ENCODE results near the gene TCAIM. TPM values are rescaled to one million over a fixed set of nuclear protein-coding genes. Genes with fewer than 3 reads are reported as not detected.

Gene TCAIM
- total and polyA plus RNA-seq, 2 experiments from 2014 or later = 10.3 to 26.0 TPM

DNA sequence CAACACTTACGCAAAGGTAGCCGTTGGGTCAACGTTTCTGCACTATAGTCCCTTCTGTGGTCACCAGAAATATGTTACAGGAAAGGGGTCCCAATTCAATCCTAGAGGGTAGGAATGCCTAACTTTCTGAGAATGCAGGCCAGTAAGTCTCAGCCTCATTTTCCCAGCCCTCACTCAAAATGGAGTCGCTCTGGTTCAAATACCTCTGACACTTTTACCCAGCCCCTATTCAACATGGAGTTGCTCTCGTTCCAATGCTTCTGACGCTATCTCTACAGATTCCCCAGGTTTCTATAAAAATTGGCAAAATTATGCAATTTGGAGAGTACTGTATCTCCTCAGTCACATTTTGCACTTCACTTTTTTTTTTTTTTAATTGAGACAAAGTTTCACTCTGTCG, 99.2 kb downstream of the TCAIM start (continued):
- TF ChIP-seq, protein P1, sequence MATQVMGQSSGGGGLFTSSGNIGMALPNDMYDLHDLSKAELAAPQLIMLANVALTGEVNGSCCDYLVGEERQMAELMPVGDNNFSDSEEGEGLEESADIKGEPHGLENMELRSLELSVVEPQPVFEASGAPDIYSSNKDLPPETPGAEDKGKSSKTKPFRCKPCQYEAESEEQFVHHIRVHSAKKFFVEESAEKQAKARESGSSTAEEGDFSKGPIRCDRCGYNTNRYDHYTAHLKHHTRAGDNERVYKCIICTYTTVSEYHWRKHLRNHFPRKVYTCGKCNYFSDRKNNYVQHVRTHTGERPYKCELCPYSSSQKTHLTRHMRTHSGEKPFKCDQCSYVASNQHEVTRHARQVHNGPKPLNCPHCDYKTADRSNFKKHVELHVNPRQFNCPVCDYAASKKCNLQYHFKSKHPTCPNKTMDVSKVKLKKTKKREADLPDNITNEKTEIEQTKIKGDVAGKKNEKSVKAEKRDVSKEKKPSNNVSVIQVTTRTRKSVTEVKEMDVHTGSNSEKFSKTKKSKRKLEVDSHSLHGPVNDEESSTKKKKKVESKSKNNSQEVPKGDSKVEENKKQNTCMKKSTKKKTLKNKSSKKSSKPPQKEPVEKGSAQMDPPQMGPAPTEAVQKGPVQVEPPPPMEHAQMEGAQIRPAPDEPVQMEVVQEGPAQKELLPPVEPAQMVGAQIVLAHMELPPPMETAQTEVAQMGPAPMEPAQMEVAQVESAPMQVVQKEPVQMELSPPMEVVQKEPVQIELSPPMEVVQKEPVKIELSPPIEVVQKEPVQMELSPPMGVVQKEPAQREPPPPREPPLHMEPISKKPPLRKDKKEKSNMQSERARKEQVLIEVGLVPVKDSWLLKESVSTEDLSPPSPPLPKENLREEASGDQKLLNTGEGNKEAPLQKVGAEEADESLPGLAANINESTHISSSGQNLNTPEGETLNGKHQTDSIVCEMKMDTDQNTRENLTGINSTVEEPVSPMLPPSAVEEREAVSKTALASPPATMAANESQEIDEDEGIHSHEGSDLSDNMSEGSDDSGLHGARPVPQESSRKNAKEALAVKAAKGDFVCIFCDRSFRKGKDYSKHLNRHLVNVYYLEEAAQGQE (IDR thresholded peaks at IDR 0.05; ENCODE audit: unreplicated experiment) = no peak
- TF ChIP-seq STAT1 (IDR thresholded peaks at IDR 0.05; ENCODE audit: unreplicated experiment) = no peak
- TF ChIP-seq ZNF114 (CRISPR knock-in tag; IDR thresholded peaks at IDR 0.05) = no peak
- TF ChIP-seq, protein P2, sequence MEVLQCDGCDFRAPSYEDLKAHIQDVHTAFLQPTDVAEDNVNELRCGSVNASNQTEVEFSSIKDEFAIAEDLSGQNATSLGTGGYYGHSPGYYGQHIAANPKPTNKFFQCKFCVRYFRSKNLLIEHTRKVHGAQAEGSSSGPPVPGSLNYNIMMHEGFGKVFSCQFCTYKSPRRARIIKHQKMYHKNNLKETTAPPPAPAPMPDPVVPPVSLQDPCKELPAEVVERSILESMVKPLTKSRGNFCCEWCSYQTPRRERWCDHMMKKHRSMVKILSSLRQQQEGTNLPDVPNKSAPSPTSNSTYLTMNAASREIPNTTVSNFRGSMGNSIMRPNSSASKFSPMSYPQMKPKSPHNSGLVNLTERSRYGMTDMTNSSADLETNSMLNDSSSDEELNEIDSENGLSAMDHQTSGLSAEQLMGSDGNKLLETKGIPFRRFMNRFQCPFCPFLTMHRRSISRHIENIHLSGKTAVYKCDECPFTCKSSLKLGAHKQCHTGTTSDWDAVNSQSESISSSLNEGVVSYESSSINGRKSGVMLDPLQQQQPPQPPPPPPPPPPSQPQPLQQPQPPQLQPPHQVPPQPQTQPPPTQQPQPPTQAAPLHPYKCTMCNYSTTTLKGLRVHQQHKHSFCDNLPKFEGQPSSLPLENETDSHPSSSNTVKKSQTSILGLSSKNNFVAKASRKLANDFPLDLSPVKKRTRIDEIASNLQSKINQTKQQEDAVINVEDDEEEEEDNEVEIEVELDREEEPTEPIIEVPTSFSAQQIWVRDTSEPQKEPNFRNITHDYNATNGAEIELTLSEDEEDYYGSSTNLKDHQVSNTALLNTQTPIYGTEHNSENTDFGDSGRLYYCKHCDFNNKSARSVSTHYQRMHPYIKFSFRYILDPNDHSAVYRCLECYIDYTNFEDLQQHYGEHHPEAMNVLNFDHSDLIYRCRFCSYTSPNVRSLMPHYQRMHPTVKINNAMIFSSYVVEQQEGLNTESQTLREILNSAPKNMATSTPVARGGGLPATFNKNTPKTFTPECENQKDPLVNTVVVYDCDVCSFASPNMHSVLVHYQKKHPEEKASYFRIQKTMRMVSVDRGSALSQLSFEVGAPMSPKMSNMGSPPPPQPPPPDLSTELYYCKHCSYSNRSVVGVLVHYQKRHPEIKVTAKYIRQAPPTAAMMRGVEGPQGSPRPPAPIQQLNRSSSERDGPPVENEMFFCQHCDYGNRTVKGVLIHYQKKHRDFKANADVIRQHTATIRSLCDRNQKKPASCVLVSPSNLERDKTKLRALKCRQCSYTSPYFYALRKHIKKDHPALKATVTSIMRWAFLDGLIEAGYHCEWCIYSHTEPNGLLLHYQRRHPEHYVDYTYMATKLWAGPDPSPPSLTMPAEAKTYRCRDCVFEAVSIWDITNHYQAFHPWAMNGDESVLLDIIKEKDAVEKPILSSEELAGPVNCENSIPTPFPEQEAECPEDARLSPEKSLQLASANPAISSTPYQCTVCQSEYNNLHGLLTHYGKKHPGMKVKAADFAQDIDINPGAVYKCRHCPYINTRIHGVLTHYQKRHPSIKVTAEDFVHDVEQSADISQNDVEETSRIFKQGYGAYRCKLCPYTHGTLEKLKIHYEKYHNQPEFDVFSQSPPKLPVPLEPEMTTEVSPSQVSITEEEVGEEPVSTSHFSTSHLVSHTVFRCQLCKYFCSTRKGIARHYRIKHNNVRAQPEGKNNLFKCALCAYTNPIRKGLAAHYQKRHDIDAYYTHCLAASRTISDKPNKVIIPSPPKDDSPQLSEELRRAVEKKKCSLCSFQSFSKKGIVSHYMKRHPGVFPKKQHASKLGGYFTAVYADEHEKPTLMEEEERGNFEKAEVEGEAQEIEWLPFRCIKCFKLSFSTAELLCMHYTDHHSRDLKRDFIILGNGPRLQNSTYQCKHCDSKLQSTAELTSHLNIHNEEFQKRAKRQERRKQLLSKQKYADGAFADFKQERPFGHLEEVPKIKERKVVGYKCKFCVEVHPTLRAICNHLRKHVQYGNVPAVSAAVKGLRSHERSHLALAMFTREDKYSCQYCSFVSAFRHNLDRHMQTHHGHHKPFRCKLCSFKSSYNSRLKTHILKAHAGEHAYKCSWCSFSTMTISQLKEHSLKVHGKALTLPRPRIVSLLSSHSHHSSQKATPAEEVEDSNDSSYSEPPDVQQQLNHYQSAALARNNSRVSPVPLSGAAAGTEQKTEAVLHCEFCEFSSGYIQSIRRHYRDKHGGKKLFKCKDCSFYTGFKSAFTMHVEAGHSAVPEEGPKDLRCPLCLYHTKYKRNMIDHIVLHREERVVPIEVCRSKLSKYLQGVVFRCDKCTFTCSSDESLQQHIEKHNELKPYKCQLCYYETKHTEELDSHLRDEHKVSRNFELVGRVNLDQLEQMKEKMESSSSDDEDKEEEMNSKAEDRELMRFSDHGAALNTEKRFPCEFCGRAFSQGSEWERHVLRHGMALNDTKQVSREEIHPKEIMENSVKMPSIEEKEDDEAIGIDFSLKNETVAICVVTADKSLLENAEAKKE (CRISPR knock-in tag; IDR thresholded peaks at IDR 0.05) = no peak
- TF ChIP-seq CREB1 (CRISPR knock-in tag; IDR thresholded peaks at IDR 0.05; ENCODE audit: low read depth) = no peak

All from GM23338 (cell line).